HepG2 (cell line): ENCODE data around the gene ATOH8. TPM values are rescaled to one million over a fixed set of nuclear protein-coding genes. Genes with fewer than 3 reads are reported as not detected.

ENCODE experiments used
- ATAC-seq: fragments of 200-7000 bp; cut with Tn5 transposase; 3 replicates; pipeline ENCODE4 v1.9.1; 2020; ENCODE audit warnings: mild to moderate bottlenecking, moderate library complexity
- BruUV-seq: library from RNA; stranded (reverse); fragments of 400-500 nt; replicated peaks from 2 replicates; lab custom pipeline; 2021; lab: Mats Ljungman, UMichigan
- CTCF ChIA-PET: fragments of 300-600 bp; formaldehyde crosslinking; extraction: SDS; loops from one replicate; lab custom pipeline; 2021; ENCODE audit warnings: low total read pairs, inconsistent platforms, low intra/inter-chr PET ratio; lab: Yijun Ruan, JAX
- POLR2A ChIA-PET: fragments of 350-600 bp; sonication (Branson Sonifier 250); formaldehyde crosslinking; loops from one replicate; lab custom pipeline; 2020; ENCODE audit warnings: antibody characterized with exemption, inconsistent platforms; lab: Yijun Ruan, JAX
- DNase-seq: peaks from one replicate; pipeline ENCODE4 v3.0.0-alpha.2; 2015; ENCODE audit warnings: low spot score
- FAIRE-seq: peaks from 3 replicates; lab custom pipeline; 2011; peaks lifted over from hg19 to GRCh38; lab: Jason Lieb, UNC
- H2AFZ ChIP-seq: one replicate; pipeline ENCODE4 v1.6.1; 2011; ENCODE audit warnings: low read length, inconsistent platforms
- H3K27ac ChIP-seq: fragments of 300-600 bp; 3 replicates; pipeline ENCODE4 v1.8.0; 2011; ENCODE audit warnings: mixed run types, mild to moderate bottlenecking, mixed read lengths, low read length, inconsistent platforms; ENCODE audit not compliant: insufficient read depth; ENCODE audit errors: extremely low read length
- H3K27me3 ChIP-seq, 2 experiments: fragments of 200-600 bp in 1 of 2; 2 replicates in 1 of 2; 3 replicates in 1 of 2; pipeline versions ENCODE4 v1.6.0 to v1.8.0; 2011; ENCODE audit warnings: low read length in 2 of 2, mild to moderate bottlenecking in 2 of 2, moderate library complexity in 2 of 2, inconsistent platforms in 1 of 2; ENCODE audit not compliant: insufficient read depth in 2 of 2, control insufficient read depth in 1 of 2
- H3K36me3 ChIP-seq, 2 experiments: fragments of 200-600 bp in 1 of 2; replicated peaks in 1 of 2; 2 replicates in 1 of 2; 3 replicates in 1 of 2; pipeline versions ENCODE4 v1.5.1 to v1.8.0; 2011; ENCODE audit warnings: low read length in 2 of 2, inconsistent platforms in 1 of 2; ENCODE audit not compliant: insufficient read depth in 2 of 2, control insufficient read depth in 1 of 2
- H3K4me1 ChIP-seq: 2 replicates; pipeline ENCODE4 v1.5.1; 2012; ENCODE audit warnings: low read length, inconsistent platforms; ENCODE audit not compliant: insufficient read depth
- H3K4me2 ChIP-seq: 2 replicates; pipeline ENCODE4 v1.6.0; 2011; ENCODE audit warnings: low read depth, low read length, inconsistent platforms
- H3K4me3 ChIP-seq, 3 experiments: fragments of 200-600 bp in 1 of 3; sonication (generic), shearing (Covaris generic) in 1 of 3; replicated peaks in 1 of 3; 2 replicates each; pipeline ENCODE4 v1.5.1; 2011 to 2016; ENCODE audit warnings: low read length in 3 of 3, inconsistent platforms in 2 of 3, low read depth in 2 of 3, mild to moderate bottlenecking in 2 of 3, control low read depth in 1 of 3, mixed read lengths in 1 of 3; ENCODE audit not compliant: insufficient read depth in 1 of 3
- H3K79me2 ChIP-seq: one replicate; pipeline ENCODE4 v1.6.1; 2011; ENCODE audit warnings: low read length, inconsistent platforms; ENCODE audit not compliant: insufficient read depth
- H3K9ac ChIP-seq: 2 replicates; pipeline ENCODE4 v1.6.0; 2011; ENCODE audit warnings: mild to moderate bottlenecking, low read depth, low read length, inconsistent platforms; ENCODE audit not compliant: insufficient read depth
- H3K9me3 ChIP-seq: 2 replicates; pipeline ENCODE4 v1.5.1; 2012; ENCODE audit warnings: mild to moderate bottlenecking, low read length
- H4K20me1 ChIP-seq: 2 replicates; pipeline ENCODE4 v1.6.0; 2011; ENCODE audit warnings: inconsistent platforms, mild to moderate bottlenecking, low read length, moderate library complexity; ENCODE audit not compliant: insufficient read depth
- HDAC6 ChIP-seq: fragments of 200-600 bp; sonication (generic); IDR thresholded peaks from 2 replicates; pipeline ENCODE4 v1.7.0; 2017; ENCODE audit warnings: mild to moderate bottlenecking, antibody characterized with exemption, low read length, low read depth
- RELA ChIP-seq: sonication (generic); formaldehyde crosslinking; IDR thresholded peaks from 2 replicates; pipeline ENCODE4 v1.4.0; 2020; ENCODE audit warnings: missing genetic modification reagents
- SKI ChIP-seq: fragments of 450-650 bp; IDR thresholded peaks from one replicate; pipeline ENCODE4 v1.6.1; 2018; ENCODE audit warnings: mild to moderate bottlenecking; ENCODE audit not compliant: partially characterized antibody
- ZFY ChIP-seq: sonication (generic); formaldehyde crosslinking; IDR thresholded peaks from 2 replicates; pipeline ENCODE4 v1.4.0; 2020; ENCODE audit warnings: missing genetic modification reagents
- ZNF142 ChIP-seq: sonication (generic); formaldehyde crosslinking; IDR thresholded peaks from 2 replicates; pipeline ENCODE4 v1.4.0; 2020; ENCODE audit warnings: missing genetic modification reagents
- ZNF292 ChIP-seq: sonication (generic); formaldehyde crosslinking; IDR thresholded peaks from 2 replicates; pipeline ENCODE4 v1.8.1; 2022; ENCODE audit warnings: mild to moderate bottlenecking, low read depth, missing genetic modification reagents, borderline replicate concordance
- ZNF503 ChIP-seq: sonication (generic); formaldehyde crosslinking; IDR thresholded peaks from 2 replicates; pipeline ENCODE4 v1.4.0; 2020; ENCODE audit warnings: missing genetic modification reagents
- ZNF776 ChIP-seq: sonication (generic); formaldehyde crosslinking; IDR thresholded peaks from 2 replicates; pipeline ENCODE4 v1.4.0; 2020; ENCODE audit warnings: mild to moderate bottlenecking, missing genetic modification reagents
- ZSCAN9 ChIP-seq: IDR thresholded peaks from 2 replicates; pipeline ENCODE4 v1.6.1; 2016; ENCODE audit warnings: borderline replicate concordance
- WGBS: methylation state at CpG from one replicate; pipeline ENCODE4 v1.1.6; 2017; ENCODE audit warnings: low lambda C conversion rate; 5-methylcytosine and 5-hydroxymethylcytosine counted together
- in situ Hi-C: cut with HindIII; loops from 2 replicates; pipeline ENCODE4 v1.10.0; 2017; ENCODE audit warnings: low pct_unique_long_range_greater_than_20kb; ENCODE audit not compliant: extremely low pct_ligation_motif_present
- intact Hi-C: fragments of 100-400 bp; cut with micrococcal nuclease; formaldehyde crosslinking; loops from one replicate; pipeline ENCODE4 v1.10.0; 2022; ENCODE audit not compliant: unreplicated experiment
- polyA plus RNA-seq, 8 experiments: library from polyadenylated mRNA; depleted of rRNA in 3 of 8; stranded (reverse) in 7 of 8; unstranded in 1 of 8; fragments of >200 nt; fragmentation: Illumina TruSeq in 4 of 8; extraction: Trizol in 4 of 8; gene quantifications; 2 replicates each; pipeline versions ENCODE4 v1.2.1 to v1.2.3, GENCODE V29; 2011 to 2016; ENCODE audit warnings: low read depth in 4 of 8, missing spikeins in 1 of 8, mixed read lengths in 1 of 8; ENCODE audit not compliant: insufficient read depth in 1 of 8
- total RNA-seq, 5 experiments: library from RNA; depleted of rRNA; stranded (reverse); fragments of >200 nt; fragmentation: Illumina TruSeq; extraction: Trizol; gene quantifications; 2 replicates each; pipeline ENCODE4 v1.2.3, GENCODE V29; 2016; ENCODE audit warnings: low read depth in 1 of 5

The ATOH8 gene
- total and polyA plus RNA-seq, 2 of the 13 experiments (the other 11 are each of a cell fraction or from before 2014, with no cell fraction given) = 0.13 to 0.61 TPM

- BruUV-seq = no TSS peak
- no peaks in the 10 kb centered on the region for H3K9me3 ChIP-seq
- no peak for TF ChIP-seq ZNF776 (CRISPR knock-in tag)
- no peak for TF ChIP-seq HDAC6
- TF ChIP-seq ZFY (CRISPR knock-in tag) = no peak
- no peak for TF ChIP-seq ZNF503 (CRISPR knock-in tag)
- no peak for TF ChIP-seq ZSCAN9 (CRISPR knock-in tag)
- no peak for TF ChIP-seq ZNF142 (CRISPR knock-in tag)
- no peak for TF ChIP-seq RELA (CRISPR knock-in tag)
- TF ChIP-seq SKI = no peak
- no peak for TF ChIP-seq ZNF292
- POLR2A ChIA-PET = no interaction called here
- H3K4me3 ChIP-seq = no peak overlapping the region
- CTCF ChIA-PET = no interaction called here
- intact Hi-C loops = no loop called here
- in situ Hi-C loops = no loop called here
- H3K4me2 ChIP-seq = no peak overlapping the region
- no peak for DNase-seq
- H3K27ac ChIP-seq = no peak overlapping the region
- no peak overlapping the region for H2AFZ ChIP-seq
- H3K36me3 ChIP-seq = no peaks in the 10 kb centered on the region
- 0 out of 5 replicates have a peak, but pooled peaks cover 0 to 10% of the 10 kb centered on the region in 2 experiments for H3K27me3 ChIP-seq
- WGBS = 55% methylated on average over 10 of the region's 10 CpGs
- no peak for ATAC-seq
- no peaks in the 10 kb centered on the region for H3K79me2 ChIP-seq
- no peak for FAIRE-seq
- H3K4me1 ChIP-seq = peaks cover 37% of the 10 kb centered on the region
- no peak overlapping the region for H3K9ac ChIP-seq
- no peaks in the 10 kb centered on the region for H4K20me1 ChIP-seq
Observed at GRCh38 chr2:85744741-85745601, 8.8 kb upstream of the ATOH8 start.
